Measurements from ENCODE around the gene TIFAB.

GRCh38 chr5:135444881-135445280 is 7.3 kb downstream of the TIFAB start:
- TF ChIP-seq EP300 (IDR thresholded peaks at IDR 0.05) (no peak), POLR2A (IDR thresholded peaks at IDR 0.05) (no peak), POLR2AphosphoS5 (IDR thresholded peaks at IDR 0.05) (no peak)

Data from stomach (tissue), 4 donors.